CD1c-positive myeloid dendritic cell (primary cell): Measurements from ENCODE around the gene RPP21.
"Not testable (repeated sequence)": the region's sequence is repeated elsewhere in the genome, so short reads cannot be mapped to it uniquely, and the experiment has no call there.

Experiments
- DNase-seq: peaks from one replicate; pipeline ENCODE4 v3.0.0-alpha.2; 2016; ENCODE audit errors: extremely low spot score

The RPP21 gene

GRCh38 chr6:30329331-30329730 lies 15.6 kb upstream of the RPP21 start:
- peak; percentile 85 for DNase-seq

GRCh38 chr6:30331981-30332380 lies 13.0 kb upstream of the RPP21 start:
- no peak for DNase-seq

GRCh38 chr6:30334075-30334783 lies 10.7 kb upstream of the RPP21 start:
- DNase-seq, result no peak

GRCh38 chr6:30340589-30341054 lies 4.3 kb upstream of the RPP21 start:
- DNase-seq, result no peak

GRCh38 chr6:30341218-30341617 lies 3.7 kb upstream of the RPP21 start:
- DNase-seq, result no peak

GRCh38 chr6:30341728-30342127 lies 3.2 kb upstream of the RPP21 start:
- DNase-seq, result no peak

GRCh38 chr6:30344191-30344867 lies 627 bp upstream of the RPP21 start:
- no peak for DNase-seq

GRCh38 chr6:30345852-30346251 lies 896 bp downstream of the RPP21 start:
- no peak for DNase-seq

- DNase-seq, result no peak
Observed at GRCh38 chr6:30348957-30349356, 4.0 kb downstream of the RPP21 start.

GRCh38 chr6:30349421-30350177 lies 4.6 kb downstream of the RPP21 start:
- no peak for DNase-seq

- DNase-seq, result no peak
Observed at GRCh38 chr6:30350524-30350923, 5.6 kb downstream of the RPP21 start.

- no peak for DNase-seq
Observed at GRCh38 chr6:30352550-30352949, 7.6 kb downstream of the RPP21 start.

GRCh38 chr6:30355281-30355680 lies 10.3 kb downstream of the RPP21 start:
- no peak for DNase-seq

GRCh38 chr6:30356536-30356935 lies 11.6 kb downstream of the RPP21 start:
- DNase-seq, result no peak

- peak; percentile 70 for DNase-seq
Observed at GRCh38 chr6:30357678-30358540, 13.0 kb downstream of the RPP21 start.

GRCh38 chr6:30359276-30359675 lies 14.3 kb downstream of the RPP21 start:
- no peak for DNase-seq

- DNase-seq, result no peak
Observed at GRCh38 chr6:30360139-30360538, 15.2 kb downstream of the RPP21 start.

- no peak for DNase-seq
Observed at GRCh38 chr6:30361661-30362060, 16.7 kb downstream of the RPP21 start.

- DNase-seq, result no peak
Observed at GRCh38 chr6:30363459-30363858, 18.5 kb downstream of the RPP21 start.

- no peak for DNase-seq
Observed at GRCh38 chr6:30364591-30364990, 19.6 kb downstream of the RPP21 start.

GRCh38 chr6:30369280-30369679 lies 24.3 kb downstream of the RPP21 start:
- not testable (repeated sequence) for DNase-seq
